NCI-H2107 treated with DMSO at 0.1 percent for 48 hours (cell line): ENCODE measurements around the gene SLIT2.

Experiments used
- DNase-seq: peaks from one replicate; lab custom pipeline; 2025; ENCODE audit not compliant: unreplicated experiment; lab: John Stamatoyannopoulos, UW

The SLIT2 gene

DNA sequence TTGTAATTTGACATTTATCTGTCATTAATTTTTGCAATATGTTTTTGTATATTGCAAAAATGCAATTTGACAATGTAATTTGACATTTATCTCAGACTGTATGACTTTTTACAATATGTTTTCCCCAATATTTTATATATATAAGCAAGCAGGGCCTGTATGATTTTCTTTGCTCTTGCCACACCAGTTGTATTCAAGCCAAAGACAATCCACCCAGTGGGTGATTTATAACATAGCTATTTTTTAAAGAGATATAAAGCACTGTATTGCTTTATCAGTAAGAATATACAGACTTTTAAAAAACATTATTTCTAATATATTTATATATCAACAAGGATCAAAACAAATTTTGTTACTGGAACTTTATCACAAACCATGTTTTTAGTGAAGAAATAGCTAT lies 47.3 kb downstream of the SLIT2 start:
- no peak for DNase-seq

DNA sequence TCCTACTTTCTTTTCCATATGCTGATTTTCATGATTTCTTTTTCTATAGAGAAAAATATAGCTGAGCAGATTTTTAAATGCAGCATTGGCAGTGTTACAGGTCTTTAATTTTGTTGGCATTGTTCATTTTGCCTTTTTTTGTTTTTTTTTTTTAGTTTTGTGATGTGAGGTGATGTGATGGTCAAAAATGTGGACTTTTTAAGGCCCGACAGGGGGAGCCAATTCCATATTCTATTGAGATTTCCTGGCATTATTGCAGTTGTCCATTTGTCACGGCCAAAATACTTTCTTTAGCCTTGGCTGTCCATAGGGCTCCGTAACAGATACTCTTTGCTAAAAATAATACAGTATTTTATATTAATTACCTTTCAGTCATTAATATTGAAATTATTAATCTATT lies 47.8 kb downstream of the SLIT2 start:
- DNase-seq, result no peak

DNA sequence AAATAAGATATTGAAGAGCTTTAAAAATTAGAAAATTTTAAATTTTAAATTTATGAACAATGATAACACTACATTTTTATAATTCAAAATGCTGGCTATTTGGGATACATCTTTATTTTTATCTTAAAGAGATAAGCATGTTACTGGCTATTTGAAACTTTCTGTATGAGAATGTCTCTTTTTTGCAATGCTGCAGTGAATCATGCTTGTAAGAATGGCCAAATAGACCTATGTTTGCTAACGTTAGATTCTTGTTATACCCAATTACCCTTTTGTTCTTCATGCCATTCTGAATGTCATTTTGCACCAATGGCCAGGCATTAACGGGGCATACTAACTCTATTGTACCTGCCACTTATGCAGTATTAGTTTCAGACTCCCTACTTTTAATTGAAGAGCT lies 49.5 kb downstream of the SLIT2 start:
- DNase-seq, result no peak
